ENCODE results near the gene SPRED1. TPM values are rescaled to one million over a fixed set of nuclear protein-coding genes. Genes with fewer than 3 reads are reported as not detected.
A peak's percentile ranks its signal among the peaks of the same experiment; 100 is the strongest.

SPRED1 gene
- total and polyA plus RNA-seq, 2 of the 4 experiments (the other 2 are of a cell fraction) = 6.6 to 17.9 TPM

- Histone ChIP-seq H2AK9ac (replicated peaks; ENCODE audit: low read depth, low read length, poor library complexity) (no peak overlapping the region), H3K9me1 (ENCODE audit: insufficient read depth, low read length) (peaks cover 5% of the 10 kb centered on the region), H2BK20ac (ENCODE audit: low read depth, low read length) (no peak overlapping the region), H4K20me1 (ENCODE audit: insufficient read depth, low read length) (peaks cover 94% of the 10 kb centered on the region), H2AK5ac (ENCODE audit: low read depth, low read length) (no peak overlapping the region), H3K14ac (replicated peaks; ENCODE audit: low read depth, low read length) (no peak overlapping the region), H3K4ac (ENCODE audit: low read depth, low read length) (no peak overlapping the region), H2AFZ (replicated peaks; ENCODE audit: low read length, poor library complexity) (no peak overlapping the region), H2BK15ac (ENCODE audit: low read depth, low read length) (no peak overlapping the region), H4K91ac (ENCODE audit: insufficient read depth, low read depth, low read length) (no peak overlapping the region), H2BK120ac (ENCODE audit: low read depth, low read length) (no peak overlapping the region), H3K56ac (ENCODE audit: extremely low read depth, insufficient read depth, low read length) (no peak overlapping the region), H3K4me1 (ENCODE audit: control insufficient read depth, insufficient read depth, low read length) (peaks cover 5% of the 10 kb centered on the region), H3K27ac (ENCODE audit: insufficient read depth, low read length) (no peak overlapping the region), H3K23ac (ENCODE audit: low read depth, low read length) (peak overlapping the region; percentile 59; the same call in 1 of the 2 replicates), H3K79me1 (ENCODE audit: low read depth in 1 of 2, low read length in 2 of 2) (peaks cover 3 to 68% of the 10 kb centered on the region in 2 experiments; a peak in 3 of 4 replicates), H3K36me3 (ENCODE audit: control insufficient read depth, insufficient read depth, low read length) (peaks cover 10% of the 10 kb centered on the region), H4K8ac (ENCODE audit: low read depth in 2 of 2, low read length in 2 of 2) (no peak overlapping the region), H3K9ac (ENCODE audit: low read depth, low read length) (no peak overlapping the region), H4K5ac (ENCODE audit: low read depth, low read length) (no peak overlapping the region), H3K9me3 (ENCODE audit: control insufficient read depth, insufficient read depth, low read length) (no peaks in the 10 kb centered on the region), H2BK5ac (ENCODE audit: low read depth, low read length, poor library complexity, severe bottlenecking) (peak overlapping the region; percentile 15), H3K27me3 (ENCODE audit: control insufficient read depth, insufficient read depth, low read length) (no peaks in the 10 kb centered on the region), H3K4me2 (ENCODE audit: low read depth, low read length) (no peak overlapping the region), H3K18ac (ENCODE audit: low read depth, low read length) (no peak overlapping the region), H3K4me3 (ENCODE audit: insufficient read depth, low read depth, low read length) (no peak overlapping the region)
- no CpG with 5 or more reads among the region's 1 CpG for WGBS, 2 experiments (ENCODE audit: extremely low coverage in 2 of 2, insufficient read length in 1 of 2)
- CTCF ChIA-PET = no interaction called here
- DNase-seq = no peak
- POLR2A ChIA-PET (ENCODE audit: unreplicated experiment) = no interaction called here
- no peak for TF ChIP-seq CHD1 (IDR thresholded peaks at IDR 0.05; ENCODE audit: low read depth, low read length)
- TF ChIP-seq MAFK (IDR thresholded peaks at IDR 0.05; ENCODE audit: low read depth, low read length) = no peak
- no peak for TF ChIP-seq MXI1 (IDR thresholded peaks at IDR 0.05; ENCODE audit: borderline replicate concordance, low read depth, low read length)
- TF ChIP-seq FOS (IDR thresholded peaks at IDR 0.05; ENCODE audit: low read depth, low read length) = no peak
- TF ChIP-seq SMC3 (IDR thresholded peaks at IDR 0.05; ENCODE audit: low read depth, low read length) = no peak
- ATAC-seq (ENCODE audit: low read depth) = no peak
- in situ Hi-C loops (cut with MboI; ENCODE audit: low sequenced_read_pairs) (no loop called here), intact Hi-C loops (cut with micrococcal nuclease) (no loop called here), dilution Hi-C loops (cut with HindIII; ENCODE audit: low sequenced_read_pairs, unreplicated experiment) (no loop called here)
- BruUV-seq (replicated peaks) = no TSS peak
Observed at GRCh38 chr15:38274135-38274534, 21.5 kb downstream of the SPRED1 start.
